Measurements from ENCODE around the gene ATP8A2. TPM values are rescaled to one million over a fixed set of nuclear protein-coding genes. Genes with fewer than 3 reads are reported as not detected.
A peak's percentile ranks its signal among the peaks of the same experiment; 100 is the strongest.

Gene ATP8A2
- total RNA-seq, 1 experiment from 2014 or later, result not detected

DNA sequence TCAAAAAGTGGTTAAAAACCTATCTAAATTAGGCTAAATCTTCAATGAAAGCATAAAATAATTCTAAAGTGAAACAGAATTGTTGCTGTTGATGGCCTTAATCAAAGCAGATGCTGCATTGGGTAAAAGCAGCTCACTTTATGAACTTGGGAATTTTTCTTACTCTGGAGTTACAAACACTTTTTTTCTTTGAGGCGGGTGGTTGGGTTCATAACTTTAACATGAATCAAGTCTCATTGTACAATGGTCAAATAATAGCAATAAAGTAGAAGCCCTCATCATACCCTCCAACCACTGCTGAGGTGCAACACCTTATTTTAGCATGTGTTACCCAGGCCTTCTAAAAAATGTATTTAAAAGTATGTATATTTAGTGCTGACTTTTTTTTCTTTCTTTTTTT, 41.2 kb upstream of the ATP8A2 start:
- no peak for DNase-seq

DNA sequence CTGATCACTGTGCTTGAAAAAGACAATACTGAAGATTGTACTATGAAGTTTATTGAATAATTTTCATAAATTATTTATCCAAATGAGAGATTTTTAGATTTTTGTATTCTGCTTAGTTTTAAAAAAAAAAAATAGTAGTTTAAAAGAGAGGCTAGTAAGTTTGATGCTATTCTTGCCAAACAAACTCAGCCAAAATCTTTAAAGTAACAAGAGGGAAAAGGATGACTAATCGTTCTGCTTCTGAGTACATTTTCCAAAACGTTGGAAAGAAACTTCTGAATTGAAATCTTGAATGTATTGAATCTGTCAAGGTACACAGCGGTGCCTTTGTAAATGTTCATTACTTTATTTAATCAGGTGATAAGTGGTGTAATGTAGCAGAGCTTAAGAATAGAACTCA, 35.9 kb upstream of the ATP8A2 start:
- ChIA-PET POLR2A (ENCODE audit: unreplicated experiment) (no interaction called here), CTCF (no interaction called here)
- H4K20me1 ChIP-seq (ENCODE audit: insufficient read depth), result 0 out of 2 replicates have a peak, but pooled peaks cover 10% of the 10 kb centered on the region
- no peaks in the 10 kb centered on the region for H3K4me1 ChIP-seq (replicated peaks; ENCODE audit: insufficient read depth)
- intact Hi-C loops (cut with micrococcal nuclease; ENCODE audit: unreplicated experiment), result no loop called here
- peaks cover 7% of the 10 kb centered on the region; the same call in 1 of the 2 replicates for H3F3A ChIP-seq (ENCODE audit: insufficient read depth, low read depth)
- H3K9me3 ChIP-seq (ENCODE audit: insufficient read depth, low read depth), result no peaks in the 10 kb centered on the region
- DNase-seq, result no peak
- H3K4me3 ChIP-seq, result no peak overlapping the region
- H3K27ac ChIP-seq, result no peak overlapping the region
- BruUV-seq (replicated peaks), result no TSS peak
- H3K79me2 ChIP-seq (ENCODE audit: low read depth), result no peaks in the 10 kb centered on the region
- H2AFZ ChIP-seq, result no peak overlapping the region
- no peaks in the 10 kb centered on the region for H3K27me3 ChIP-seq (ENCODE audit: insufficient read depth, low read depth)
- peaks cover 57% of the 10 kb centered on the region for H3K36me3 ChIP-seq (ENCODE audit: low read depth)
- TF ChIP-seq, protein P1, sequence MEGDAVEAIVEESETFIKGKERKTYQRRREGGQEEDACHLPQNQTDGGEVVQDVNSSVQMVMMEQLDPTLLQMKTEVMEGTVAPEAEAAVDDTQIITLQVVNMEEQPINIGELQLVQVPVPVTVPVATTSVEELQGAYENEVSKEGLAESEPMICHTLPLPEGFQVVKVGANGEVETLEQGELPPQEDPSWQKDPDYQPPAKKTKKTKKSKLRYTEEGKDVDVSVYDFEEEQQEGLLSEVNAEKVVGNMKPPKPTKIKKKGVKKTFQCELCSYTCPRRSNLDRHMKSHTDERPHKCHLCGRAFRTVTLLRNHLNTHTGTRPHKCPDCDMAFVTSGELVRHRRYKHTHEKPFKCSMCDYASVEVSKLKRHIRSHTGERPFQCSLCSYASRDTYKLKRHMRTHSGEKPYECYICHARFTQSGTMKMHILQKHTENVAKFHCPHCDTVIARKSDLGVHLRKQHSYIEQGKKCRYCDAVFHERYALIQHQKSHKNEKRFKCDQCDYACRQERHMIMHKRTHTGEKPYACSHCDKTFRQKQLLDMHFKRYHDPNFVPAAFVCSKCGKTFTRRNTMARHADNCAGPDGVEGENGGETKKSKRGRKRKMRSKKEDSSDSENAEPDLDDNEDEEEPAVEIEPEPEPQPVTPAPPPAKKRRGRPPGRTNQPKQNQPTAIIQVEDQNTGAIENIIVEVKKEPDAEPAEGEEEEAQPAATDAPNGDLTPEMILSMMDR (conservative IDR thresholded peaks at IDR 0.05), result no peak
- TF ChIP-seq EZH2 (IDR thresholded peaks at IDR 0.05; ENCODE audit: low read depth), result no peak
- H3K4me2 ChIP-seq, result no peak overlapping the region
- no peaks in the 10 kb centered on the region for H3K9me2 ChIP-seq (ENCODE audit: insufficient read depth)

More for the DNA sequence above, 41.2 kb upstream of the ATP8A2 start:
- Histone ChIP-seq H3K4me3 (no peak overlapping the region), H3K27ac (no peak overlapping the region), H3F3A (ENCODE audit: insufficient read depth, low read depth) (no peaks in the 10 kb centered on the region), H3K27me3 (ENCODE audit: insufficient read depth, low read depth) (no peaks in the 10 kb centered on the region), H3K79me2 (ENCODE audit: low read depth) (no peaks in the 10 kb centered on the region), H3K4me1 (replicated peaks; ENCODE audit: insufficient read depth) (no peaks in the 10 kb centered on the region), H4K20me1 (ENCODE audit: insufficient read depth) (0 out of 2 replicates have a peak, but pooled peaks cover 5% of the 10 kb centered on the region), H2AFZ (no peak overlapping the region), H3K9me3 (ENCODE audit: insufficient read depth, low read depth) (no peaks in the 10 kb centered on the region), H3K36me3 (ENCODE audit: low read depth) (peaks cover 71% of the 10 kb centered on the region), H3K4me2 (no peak overlapping the region), H3K9me2 (ENCODE audit: insufficient read depth) (no peaks in the 10 kb centered on the region)
- BruUV-seq (replicated peaks), result no TSS peak
- TF ChIP-seq, protein P1 (conservative IDR thresholded peaks at IDR 0.05), result no peak
- TF ChIP-seq EZH2 (IDR thresholded peaks at IDR 0.05; ENCODE audit: low read depth), result no peak
- ChIA-PET CTCF (no interaction called here), POLR2A (ENCODE audit: unreplicated experiment) (no interaction called here)
- intact Hi-C loops (cut with micrococcal nuclease; ENCODE audit: unreplicated experiment), result no loop called here

DNA sequence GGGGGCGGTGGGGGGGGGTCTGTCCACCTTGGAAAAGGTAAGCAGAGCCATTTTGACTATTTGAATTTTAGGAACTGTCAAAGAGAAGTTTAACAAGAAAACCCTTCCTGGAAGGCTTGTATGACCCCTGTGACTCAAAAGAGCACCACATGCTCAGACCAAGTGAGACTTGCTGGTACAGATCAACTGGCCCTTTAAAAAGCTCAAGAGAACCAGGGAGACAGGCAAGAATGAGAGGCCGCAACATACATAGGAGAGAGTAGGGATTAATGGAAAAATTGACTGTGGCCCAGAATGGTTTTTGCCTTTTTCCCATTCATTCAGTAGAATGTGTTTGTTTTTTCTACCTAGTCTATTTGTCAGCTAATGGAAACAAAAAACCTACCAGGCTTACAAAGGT, 26.2 kb upstream of the ATP8A2 start:
- 0 out of 2 replicates have a peak, but pooled peaks cover 3% of the 10 kb centered on the region for H3F3A ChIP-seq (ENCODE audit: insufficient read depth, low read depth)
- no peak overlapping the region for H3K4me2 ChIP-seq
- no peaks in the 10 kb centered on the region for H3K9me2 ChIP-seq (ENCODE audit: insufficient read depth)
- no peaks in the 10 kb centered on the region for H3K79me2 ChIP-seq (ENCODE audit: low read depth)
- ChIA-PET CTCF (no interaction called here), POLR2A (ENCODE audit: unreplicated experiment) (no interaction called here)
- H2AFZ ChIP-seq, result no peak overlapping the region
- TF ChIP-seq EZH2 (IDR thresholded peaks at IDR 0.05; ENCODE audit: low read depth), result no peak
- TF ChIP-seq, protein P1 (conservative IDR thresholded peaks at IDR 0.05), result no peak
- DNase-seq, result no peak
- intact Hi-C loops (cut with micrococcal nuclease; ENCODE audit: unreplicated experiment), result no loop called here
- H3K36me3 ChIP-seq (ENCODE audit: low read depth), result no peaks in the 10 kb centered on the region
- H3K27me3 ChIP-seq (ENCODE audit: insufficient read depth, low read depth), result no peaks in the 10 kb centered on the region
- no peak overlapping the region for H3K4me3 ChIP-seq
- H3K4me1 ChIP-seq (replicated peaks; ENCODE audit: insufficient read depth), result no peaks in the 10 kb centered on the region
- H4K20me1 ChIP-seq (ENCODE audit: insufficient read depth), result 0 out of 2 replicates have a peak, but pooled peaks cover 3% of the 10 kb centered on the region
- H3K27ac ChIP-seq, result no peak overlapping the region
- BruUV-seq (replicated peaks), result TSS peak; percentile 15
- H3K9me3 ChIP-seq (ENCODE audit: insufficient read depth, low read depth), result no peaks in the 10 kb centered on the region
